Measurements from ENCODE around the gene TMEM235. TPM values are rescaled to one million over a fixed set of nuclear protein-coding genes. Genes with fewer than 3 reads are reported as not detected.

The TMEM235 gene
- total and polyA plus RNA-seq, 2 experiments from 2014 or later = not detected

- TF ChIP-seq REST (IDR thresholded peaks at IDR 0.05; ENCODE audit: unreplicated experiment) (no peak), EZH2 (IDR thresholded peaks at IDR 0.05; ENCODE audit: low read depth, unreplicated experiment) (no peak), CTCF (conservative IDR thresholded peaks at IDR 0.05; ENCODE audit: low read depth in 2 of 2) (no peak)
These were observed 47.1 kb upstream of the TMEM235 start (continued) for GRCh38 chr17:78184351-78184750.

GRCh38 chr17:78184868-78185267, 46.6 kb upstream of the TMEM235 start:
- peak overlapping the region; percentile 95; the same call in 1 of the 2 replicates for H3K4me2 ChIP-seq
- H2AFZ ChIP-seq = no peak overlapping the region
- Mint-ChIP-seq H3K36me3 (ENCODE audit: low read depth) (peaks cover 52% of the 10 kb centered on the region), H3K27ac (no peak overlapping the region), H3K4me3 (peak overlapping the region; percentile 88), H3K4me1 (peaks cover 15% of the 10 kb centered on the region), H3K9me3 (no peaks in the 10 kb centered on the region; the same call in 2 of the 3 replicates), H3K27me3 (ENCODE audit: insufficient read depth, low read depth, poor library complexity) (peaks cover 3% of the 10 kb centered on the region)
- H3K36me3 ChIP-seq (ENCODE audit: insufficient read depth) = peaks cover 33% of the 10 kb centered on the region
- H4K20me1 ChIP-seq (replicated peaks; ENCODE audit: insufficient read depth) = peaks cover 26% of the 10 kb centered on the region
- H3K9me2 ChIP-seq (ENCODE audit: insufficient read depth) = 0 out of 2 replicates have a peak, but pooled peaks cover 4% of the 10 kb centered on the region
- ATAC-seq (no peak), DNase-seq (ENCODE audit: low spot score) (no peak)
- H3K79me2 ChIP-seq (replicated peaks; ENCODE audit: insufficient read depth) = peaks cover 47% of the 10 kb centered on the region
- peaks cover 9% of the 10 kb centered on the region; the same call in 1 of the 2 replicates for H3K4me1 ChIP-seq (ENCODE audit: insufficient read depth)
- peaks cover 7% of the 10 kb centered on the region; the same call in 1 of the 2 replicates for H3F3A ChIP-seq (replicated peaks; ENCODE audit: low read depth)
- TF ChIP-seq NANOG (IDR thresholded peaks at IDR 0.05; ENCODE audit: borderline replicate concordance) (no peak), REST (IDR thresholded peaks at IDR 0.05; ENCODE audit: unreplicated experiment) (no peak), CTCF (conservative IDR thresholded peaks at IDR 0.05; ENCODE audit: low read depth in 2 of 2) (no peak), CREB1 (CRISPR knock-in tag; IDR thresholded peaks at IDR 0.05; ENCODE audit: low read depth) (no peak)
- no peaks in the 10 kb centered on the region for H3K27me3 ChIP-seq (ENCODE audit: insufficient read depth)
- no peak overlapping the region for H3K27ac ChIP-seq (ENCODE audit: low read depth)
- no peak overlapping the region for H3K4me3 ChIP-seq
